Stimulated activated naive CD8-positive, alpha-beta T cell treated with anti-CD3 and anti-CD28 coated beads, Interleukin-15, Interleukin-2, amounts not matched to agents 100 ng/mL and 50 ng/mL, for 24 hours (primary cell): ENCODE data around the gene RSPRY1.

ENCODE experiments used
- H3K27ac Mint-ChIP-seq: one replicate; pipeline ENCODE4 v1.8.0; 2021; ENCODE audit warnings: mild to moderate bottlenecking, mixed read lengths
- H3K27me3 Mint-ChIP-seq: one replicate; pipeline ENCODE4 v1.8.0; 2021; ENCODE audit warnings: mixed read lengths
- H3K36me3 Mint-ChIP-seq: one replicate; pipeline ENCODE4 v1.8.0; 2021; ENCODE audit warnings: low read depth, mixed read lengths
- H3K4me1 Mint-ChIP-seq: one replicate; pipeline ENCODE4 v1.8.0; 2021; ENCODE audit warnings: low read depth, mixed read lengths
- H3K4me3 Mint-ChIP-seq: one replicate; pipeline ENCODE4 v1.8.0; 2021; ENCODE audit warnings: mild to moderate bottlenecking, mixed read lengths
- H3K9me3 Mint-ChIP-seq: one replicate; pipeline ENCODE4 v1.8.0; 2021; ENCODE audit warnings: mixed read lengths

Gene RSPRY1

GRCh38 chr16:57147381-57148221, 38.5 kb upstream of the RSPRY1 start:
- peaks cover 29% of the 10 kb centered on the region for H3K4me1 Mint-ChIP-seq
- peak overlapping the region; percentile 39 for H3K27ac Mint-ChIP-seq
- H3K36me3 Mint-ChIP-seq, result peaks cover 7% of the 10 kb centered on the region
- no peaks in the 10 kb centered on the region for H3K27me3 Mint-ChIP-seq
- H3K9me3 Mint-ChIP-seq, result no peaks in the 10 kb centered on the region
- no peak overlapping the region for H3K4me3 Mint-ChIP-seq

- Mint-ChIP-seq H3K27ac (no peak overlapping the region), H3K4me3 (no peak overlapping the region), H3K4me1 (peaks cover 23% of the 10 kb centered on the region), H3K27me3 (no peaks in the 10 kb centered on the region), H3K36me3 (peaks cover 15% of the 10 kb centered on the region), H3K9me3 (no peaks in the 10 kb centered on the region)
Observed at GRCh38 chr16:57148481-57148880, 37.6 kb upstream of the RSPRY1 start.

DNA sequence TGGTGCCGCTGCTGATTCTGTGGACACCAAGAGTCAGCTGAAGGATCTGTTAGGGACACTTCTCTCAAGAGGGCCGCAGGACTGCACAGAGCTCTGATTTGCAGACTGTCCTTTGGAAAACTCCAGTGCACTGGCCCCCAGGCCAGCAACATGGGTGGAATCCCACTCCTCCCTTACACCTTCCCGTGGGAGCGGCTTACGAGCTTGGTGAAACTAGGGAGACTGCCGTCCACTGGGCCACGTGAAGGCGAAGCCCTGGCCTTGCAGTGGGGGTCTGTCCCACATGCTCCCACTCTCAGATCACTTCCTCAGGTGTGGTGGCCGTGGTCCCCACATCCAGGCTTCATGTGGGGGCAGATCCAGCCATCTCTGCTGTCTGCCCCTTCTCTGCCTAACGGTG, 36.7 kb upstream of the RSPRY1 start:
- H3K27ac Mint-ChIP-seq, result no peak overlapping the region
- no peak overlapping the region for H3K4me3 Mint-ChIP-seq
- peaks cover 23% of the 10 kb centered on the region for H3K4me1 Mint-ChIP-seq
- no peaks in the 10 kb centered on the region for H3K9me3 Mint-ChIP-seq
- H3K27me3 Mint-ChIP-seq, result no peaks in the 10 kb centered on the region
- H3K36me3 Mint-ChIP-seq, result peaks cover 24% of the 10 kb centered on the region

DNA sequence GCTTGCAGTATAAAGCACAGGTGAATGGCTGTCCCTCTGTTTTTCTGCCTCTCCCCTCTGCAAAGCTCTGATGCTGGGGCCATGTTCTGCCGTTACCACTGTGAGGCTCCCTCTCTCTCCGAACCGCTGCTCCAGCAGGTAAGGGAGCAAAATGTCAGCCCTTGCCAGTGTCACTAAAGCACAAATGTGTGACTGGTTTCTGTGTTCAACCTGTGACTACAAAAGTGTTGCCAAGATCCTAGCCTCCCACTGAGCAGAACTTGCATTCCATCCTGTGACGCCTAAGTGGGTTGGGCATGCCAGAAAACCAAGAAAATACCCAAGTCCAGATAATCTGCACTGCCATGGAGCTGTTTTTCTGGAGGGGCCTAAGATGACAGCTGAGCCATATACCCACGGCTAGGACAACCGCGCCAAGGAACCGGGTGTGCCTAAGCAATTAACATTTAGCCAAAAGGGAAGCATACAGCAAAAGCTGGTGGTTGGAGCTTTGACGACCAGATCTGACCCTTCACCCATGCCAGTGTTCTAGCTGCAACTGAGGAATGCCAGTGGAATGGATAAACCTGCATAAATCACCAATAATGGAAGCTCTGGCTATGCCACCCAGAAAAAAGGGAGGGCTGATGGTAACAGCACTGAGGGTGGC, 35.3 kb upstream of the RSPRY1 start:
- Mint-ChIP-seq H3K9me3 (no peaks in the 10 kb centered on the region), H3K36me3 (peaks cover 34% of the 10 kb centered on the region), H3K4me3 (no peak overlapping the region), H3K27me3 (no peaks in the 10 kb centered on the region), H3K4me1 (peaks cover 23% of the 10 kb centered on the region), H3K27ac (no peak overlapping the region)

- H3K4me1 Mint-ChIP-seq, result peaks cover 23% of the 10 kb centered on the region
- peaks cover 40% of the 10 kb centered on the region for H3K36me3 Mint-ChIP-seq
- H3K9me3 Mint-ChIP-seq, result no peaks in the 10 kb centered on the region
- no peak overlapping the region for H3K27ac Mint-ChIP-seq
- H3K4me3 Mint-ChIP-seq, result no peak overlapping the region
- no peaks in the 10 kb centered on the region for H3K27me3 Mint-ChIP-seq
Observed at GRCh38 chr16:57151369-57151768, 34.8 kb upstream of the RSPRY1 start.

DNA sequence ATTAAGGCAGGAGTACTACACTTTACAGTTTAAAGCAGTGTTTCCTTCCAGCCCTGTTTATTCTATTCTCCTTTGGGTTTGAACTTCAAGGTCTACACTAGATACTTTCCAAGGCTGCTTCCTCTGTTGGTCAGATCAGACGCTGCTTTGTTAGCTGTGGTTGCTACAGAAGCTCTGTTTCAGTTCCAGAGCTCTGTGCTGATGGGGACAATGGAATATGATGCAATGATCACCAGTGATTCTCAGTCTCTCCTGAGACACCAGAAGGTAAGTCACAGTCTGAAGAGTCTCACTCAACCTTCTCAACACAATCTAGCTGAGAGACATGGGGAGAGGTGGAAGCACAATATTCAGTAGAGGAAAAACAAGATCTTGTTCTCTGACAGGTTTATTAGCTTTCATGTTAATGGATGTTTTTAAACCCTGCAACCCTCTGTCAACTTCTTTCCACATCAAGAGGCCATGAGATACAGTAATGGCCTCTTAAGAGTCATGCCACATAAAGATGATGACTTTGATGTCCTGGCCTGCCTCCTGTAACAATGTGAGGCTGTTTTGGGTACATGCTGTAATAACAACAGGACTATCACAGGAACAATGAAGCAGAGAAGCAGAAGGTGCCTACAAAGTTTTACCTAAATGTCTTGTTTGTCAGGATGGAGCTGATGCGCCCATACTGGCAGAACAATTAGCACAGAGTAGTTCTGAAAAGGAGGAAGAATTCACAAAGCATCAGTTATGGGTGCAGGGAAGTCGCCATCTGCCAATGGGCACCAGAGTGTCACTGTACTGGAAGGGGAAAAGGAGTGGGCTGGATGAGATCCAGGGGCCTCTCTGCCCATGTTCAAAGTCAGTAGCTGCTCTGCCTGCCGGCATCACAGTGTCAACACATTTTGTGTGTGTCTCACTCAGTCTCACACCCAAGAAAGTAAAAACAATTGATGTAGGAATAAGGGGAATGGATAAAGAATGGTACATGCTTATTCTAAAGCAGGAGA, 33.7 kb upstream of the RSPRY1 start:
- H3K9me3 Mint-ChIP-seq, result no peaks in the 10 kb centered on the region
- peaks cover 48% of the 10 kb centered on the region for H3K36me3 Mint-ChIP-seq
- peak overlapping the region; percentile 62 for H3K27ac Mint-ChIP-seq
- peaks cover 17% of the 10 kb centered on the region for H3K4me1 Mint-ChIP-seq
- H3K4me3 Mint-ChIP-seq, result no peak overlapping the region
- H3K27me3 Mint-ChIP-seq, result no peaks in the 10 kb centered on the region

DNA sequence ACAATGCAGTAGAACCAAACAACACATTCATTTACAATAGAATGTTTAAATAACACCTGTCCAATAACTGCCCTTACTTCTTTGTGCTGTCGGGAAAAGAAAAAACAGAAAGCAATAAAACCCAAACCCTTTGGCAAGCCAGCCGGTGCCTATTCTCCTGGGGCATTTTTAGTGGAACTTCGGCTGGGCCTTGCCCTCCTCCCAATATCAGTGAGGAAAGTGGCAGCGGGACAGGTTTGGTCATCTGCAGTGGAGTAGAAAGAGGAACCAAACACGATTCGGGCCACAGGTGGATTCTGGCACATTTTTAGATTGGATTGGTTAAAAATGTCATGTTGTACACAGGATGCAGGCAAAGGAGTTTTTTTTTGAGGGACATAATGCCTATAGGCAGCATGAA, 32.3 kb upstream of the RSPRY1 start:
- no peaks in the 10 kb centered on the region for H3K27me3 Mint-ChIP-seq
- peaks cover 12% of the 10 kb centered on the region for H3K4me1 Mint-ChIP-seq
- no peak overlapping the region for H3K27ac Mint-ChIP-seq
- H3K4me3 Mint-ChIP-seq, result no peak overlapping the region
- no peaks in the 10 kb centered on the region for H3K9me3 Mint-ChIP-seq
- peaks cover 58% of the 10 kb centered on the region for H3K36me3 Mint-ChIP-seq

GRCh38 chr16:57155702-57156350, 30.3 kb upstream of the RSPRY1 start:
- H3K4me3 Mint-ChIP-seq, result no peak overlapping the region
- H3K4me1 Mint-ChIP-seq, result peaks cover 12% of the 10 kb centered on the region
- no peaks in the 10 kb centered on the region for H3K27me3 Mint-ChIP-seq
- H3K9me3 Mint-ChIP-seq, result no peaks in the 10 kb centered on the region
- no peak overlapping the region for H3K27ac Mint-ChIP-seq
- H3K36me3 Mint-ChIP-seq, result peaks cover 71% of the 10 kb centered on the region

GRCh38 chr16:57156351-57156703, 29.8 kb upstream of the RSPRY1 start:
- peaks cover 12% of the 10 kb centered on the region for H3K4me1 Mint-ChIP-seq
- no peak overlapping the region for H3K27ac Mint-ChIP-seq

GRCh38 chr16:57157533-57157932, 28.6 kb upstream of the RSPRY1 start:
- Mint-ChIP-seq H3K9me3 (no peaks in the 10 kb centered on the region), H3K4me3 (no peak overlapping the region), H3K4me1 (peaks cover 2% of the 10 kb centered on the region), H3K27me3 (no peaks in the 10 kb centered on the region), H3K36me3 (peaks cover 70% of the 10 kb centered on the region), H3K27ac (no peak overlapping the region)

More at GRCh38 chr16:57156351-57156703, 29.8 kb upstream of the RSPRY1 start:
- Mint-ChIP-seq H3K4me3 (no peak overlapping the region), H3K9me3 (no peaks in the 10 kb centered on the region), H3K36me3 (peaks cover 76% of the 10 kb centered on the region), H3K27me3 (no peaks in the 10 kb centered on the region)

DNA sequence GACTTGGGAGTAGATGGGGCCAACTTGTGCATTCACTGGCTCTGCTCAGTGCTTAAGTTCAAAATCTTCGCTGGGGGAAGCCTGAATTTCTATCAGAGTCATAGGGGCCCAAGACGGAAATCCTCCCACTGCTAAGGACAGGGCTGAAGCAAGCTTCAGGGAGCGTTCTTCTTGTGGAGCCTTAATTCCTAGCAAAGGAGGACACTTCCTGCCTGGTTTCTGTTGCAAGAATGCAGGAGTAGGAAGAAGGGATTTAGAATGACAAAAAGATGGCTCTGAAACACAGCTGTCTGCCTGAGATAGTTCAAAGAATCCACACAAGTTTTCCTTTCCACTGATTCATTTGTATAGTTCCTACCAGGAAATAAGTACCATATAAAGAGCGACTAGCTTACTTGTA, 26.7 kb upstream of the RSPRY1 start:
- no peak overlapping the region for H3K4me3 Mint-ChIP-seq
- no peaks in the 10 kb centered on the region for H3K27me3 Mint-ChIP-seq
- H3K27ac Mint-ChIP-seq, result no peak overlapping the region
- H3K9me3 Mint-ChIP-seq, result no peaks in the 10 kb centered on the region
- no peaks in the 10 kb centered on the region for H3K4me1 Mint-ChIP-seq
- peaks cover 66% of the 10 kb centered on the region for H3K36me3 Mint-ChIP-seq

DNA sequence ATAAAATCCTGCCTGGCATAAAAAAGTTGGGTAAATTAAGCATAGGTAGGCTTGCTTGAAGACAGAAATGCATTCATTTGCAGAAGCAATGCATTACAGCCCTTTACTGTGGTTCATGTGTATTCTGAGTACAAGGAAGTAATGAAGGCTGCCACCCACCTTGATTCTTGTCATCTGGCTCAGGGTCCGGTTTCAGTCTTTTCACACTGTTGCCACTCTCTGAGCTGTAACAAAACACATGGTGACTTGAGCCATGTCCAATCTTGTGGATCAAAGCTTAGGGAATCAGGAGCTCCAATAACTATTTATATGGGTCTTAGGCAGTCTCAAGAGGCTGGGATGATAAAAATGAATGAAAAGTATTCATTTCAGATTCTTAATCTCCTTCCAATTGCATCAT, 22.3 kb upstream of the RSPRY1 start:
- Mint-ChIP-seq H3K27me3 (no peaks in the 10 kb centered on the region), H3K9me3 (no peaks in the 10 kb centered on the region), H3K27ac (no peak overlapping the region), H3K4me1 (no peaks in the 10 kb centered on the region), H3K4me3 (no peak overlapping the region), H3K36me3 (peaks cover 63% of the 10 kb centered on the region)

GRCh38 chr16:57165483-57165882, 20.6 kb upstream of the RSPRY1 start:
- no peak overlapping the region for H3K27ac Mint-ChIP-seq
- no peaks in the 10 kb centered on the region for H3K4me1 Mint-ChIP-seq
- H3K9me3 Mint-ChIP-seq, result no peaks in the 10 kb centered on the region
- no peaks in the 10 kb centered on the region for H3K27me3 Mint-ChIP-seq
- H3K4me3 Mint-ChIP-seq, result no peak overlapping the region
- peaks cover 58% of the 10 kb centered on the region for H3K36me3 Mint-ChIP-seq

DNA sequence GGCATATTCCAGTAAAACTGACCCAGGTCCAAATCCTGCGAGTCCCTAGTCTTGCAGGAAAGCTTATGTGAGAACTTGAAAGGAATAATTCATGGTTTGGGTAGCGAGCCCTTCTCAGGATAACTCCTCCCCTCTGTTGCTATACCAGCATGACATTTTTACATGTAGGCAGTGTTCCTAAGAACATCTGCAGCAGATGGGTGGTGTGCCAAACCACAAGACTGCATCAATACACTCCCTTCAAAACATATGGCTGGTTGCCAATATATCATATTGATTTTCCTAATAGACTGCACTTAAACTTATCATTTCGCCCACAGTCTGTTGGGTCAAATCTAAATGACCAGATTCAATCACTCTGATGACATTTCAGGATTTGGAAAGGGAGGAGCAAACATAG, 20.2 kb upstream of the RSPRY1 start:
- Mint-ChIP-seq H3K9me3 (no peaks in the 10 kb centered on the region), H3K4me3 (no peak overlapping the region), H3K27me3 (no peaks in the 10 kb centered on the region), H3K36me3 (peaks cover 58% of the 10 kb centered on the region), H3K4me1 (no peaks in the 10 kb centered on the region), H3K27ac (no peak overlapping the region)
